Neuron (in vitro differentiated cells): ENCODE data around the gene WDR1.

Source experiments
- H2AFZ ChIP-seq: one replicate; pipeline ENCODE4 v1.6.1; 2013; ENCODE audit warnings: low read depth, mild to moderate bottlenecking, inconsistent platforms, low read length, moderate library complexity
- H3K27me3 ChIP-seq: one replicate; pipeline ENCODE4 v1.6.1; 2013; ENCODE audit warnings: low read length; ENCODE audit not compliant: insufficient read depth
- H3K36me3 ChIP-seq: one replicate; pipeline ENCODE4 v1.6.1; 2013; ENCODE audit warnings: low read length; ENCODE audit not compliant: insufficient read depth
- H3K4me1 ChIP-seq: one replicate; pipeline ENCODE4 v1.6.1; 2013; ENCODE audit warnings: low read length; ENCODE audit not compliant: insufficient read depth
- H3K4me3 ChIP-seq: 2 replicates; pipeline ENCODE4 v1.5.1; 2013; ENCODE audit warnings: mild to moderate bottlenecking, low read length, moderate library complexity
- H3K9me3 ChIP-seq: one replicate; pipeline ENCODE4 v1.6.1; 2013; ENCODE audit warnings: low read length

WDR1 gene

DNA sequence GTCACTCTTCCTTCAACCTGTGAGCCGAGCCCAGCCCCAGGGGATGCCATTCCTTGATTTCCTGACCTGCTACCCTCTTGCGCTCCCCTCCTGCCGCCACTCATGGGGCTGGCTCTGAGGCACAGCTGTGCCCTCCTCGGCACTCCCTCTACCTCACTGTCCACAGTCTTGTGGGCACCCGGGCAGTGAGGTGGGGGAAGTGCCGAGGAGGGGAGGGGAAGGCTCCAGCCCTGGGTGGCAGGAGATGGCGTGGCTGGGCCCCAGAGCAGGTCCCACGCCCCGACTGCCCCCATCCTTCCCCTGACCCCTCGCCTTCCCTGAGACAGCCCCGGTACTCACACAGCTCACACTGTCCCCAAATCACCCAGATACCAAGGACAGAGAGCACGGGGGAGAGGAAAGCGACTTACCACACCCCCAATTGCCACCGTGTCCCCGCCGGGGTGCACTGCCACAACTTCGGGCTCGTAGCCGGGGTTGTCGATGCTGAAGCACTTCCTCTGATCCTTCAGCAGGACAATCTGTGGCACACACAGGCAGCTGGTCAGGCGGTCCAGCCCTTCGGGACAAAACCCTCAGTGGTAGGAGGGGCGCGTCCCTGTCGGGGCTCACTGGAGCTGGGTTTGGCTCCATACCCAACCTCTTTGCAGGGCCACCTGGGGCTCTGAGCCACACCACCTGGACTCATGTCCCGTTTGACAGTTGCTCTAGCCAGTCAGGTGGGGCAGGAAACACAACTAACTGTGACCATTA, 37.9 kb downstream of the WDR1 start:
- H2AFZ ChIP-seq, result no peak overlapping the region
- no peaks in the 10 kb centered on the region for H3K27me3 ChIP-seq
- H3K9me3 ChIP-seq, result no peaks in the 10 kb centered on the region
- H3K36me3 ChIP-seq, result peaks cover 98% of the 10 kb centered on the region
- no peaks in the 10 kb centered on the region for H3K4me1 ChIP-seq
- no peak overlapping the region for H3K4me3 ChIP-seq

- Histone ChIP-seq H3K36me3 (peaks cover 92% of the 10 kb centered on the region), H2AFZ (no peak overlapping the region), H3K4me1 (no peaks in the 10 kb centered on the region), H3K4me3 (no peak overlapping the region), H3K9me3 (no peaks in the 10 kb centered on the region), H3K27me3 (no peaks in the 10 kb centered on the region)
Observed at GRCh38 chr4:10077483-10078335, 38.9 kb downstream of the WDR1 start.

- no peak overlapping the region for H2AFZ ChIP-seq
- peaks cover 88% of the 10 kb centered on the region for H3K36me3 ChIP-seq
- no peaks in the 10 kb centered on the region for H3K9me3 ChIP-seq
- H3K4me3 ChIP-seq, result no peak overlapping the region
- H3K27me3 ChIP-seq, result no peaks in the 10 kb centered on the region
- H3K4me1 ChIP-seq, result no peaks in the 10 kb centered on the region
Observed at GRCh38 chr4:10077076-10077475, 39.5 kb downstream of the WDR1 start.

DNA sequence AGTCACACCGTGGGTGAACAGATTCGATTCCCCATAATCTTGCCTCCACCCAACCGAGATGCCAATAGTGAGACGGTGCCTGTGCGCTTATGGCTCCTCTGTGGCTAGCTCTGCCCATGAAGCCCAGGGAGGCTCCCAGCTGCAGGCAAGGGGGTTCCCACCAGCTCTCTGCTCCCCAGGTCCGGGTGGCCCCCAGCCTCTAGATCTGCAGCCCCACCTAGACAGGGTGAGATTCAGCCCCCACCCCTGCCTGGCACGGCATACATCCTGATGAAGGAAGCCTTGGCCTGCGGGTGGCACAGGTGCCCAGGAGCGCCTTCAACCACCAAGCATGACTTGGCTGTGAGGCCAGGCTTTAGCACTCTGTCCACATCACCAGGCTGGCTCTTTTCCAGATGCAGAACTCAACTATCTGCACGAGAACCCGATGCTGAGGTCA, 40.6 kb downstream of the WDR1 start:
- Histone ChIP-seq H3K27me3 (no peaks in the 10 kb centered on the region), H3K36me3 (peaks cover 80% of the 10 kb centered on the region), H3K4me1 (no peaks in the 10 kb centered on the region), H3K9me3 (no peaks in the 10 kb centered on the region), H2AFZ (no peak overlapping the region), H3K4me3 (no peak overlapping the region)

- Histone ChIP-seq H3K4me3 (no peak overlapping the region), H3K4me1 (no peaks in the 10 kb centered on the region), H3K27me3 (no peaks in the 10 kb centered on the region), H3K9me3 (no peaks in the 10 kb centered on the region), H2AFZ (no peak overlapping the region), H3K36me3 (peaks cover 74% of the 10 kb centered on the region)
Observed at GRCh38 chr4:10075158-10075863, 41.3 kb downstream of the WDR1 start.

DNA sequence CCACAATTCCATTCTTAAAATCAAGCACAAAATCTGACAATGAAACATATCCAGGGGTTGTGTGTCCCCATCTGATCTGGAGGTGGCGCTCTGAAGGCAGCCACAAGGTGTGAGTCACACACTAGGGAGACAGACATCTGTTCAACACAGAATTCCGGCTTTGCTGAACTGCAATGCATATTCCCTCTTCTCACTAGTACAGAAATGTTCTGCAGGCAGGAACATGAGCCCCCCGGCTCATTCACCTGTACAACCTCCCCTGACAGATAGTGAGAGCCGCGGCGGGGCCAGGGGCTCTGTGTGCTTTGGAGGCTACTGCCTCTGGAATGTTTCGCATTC, 41.9 kb downstream of the WDR1 start:
- Histone ChIP-seq H3K4me1 (no peaks in the 10 kb centered on the region), H3K9me3 (no peaks in the 10 kb centered on the region), H3K36me3 (peaks cover 68% of the 10 kb centered on the region)

GRCh38 chr4:10074076-10074766, 42.4 kb downstream of the WDR1 start:
- no peaks in the 10 kb centered on the region for H3K9me3 ChIP-seq
- H3K27me3 ChIP-seq, result no peaks in the 10 kb centered on the region
- H3K36me3 ChIP-seq, result peaks cover 64% of the 10 kb centered on the region

More for the DNA sequence above, 41.9 kb downstream of the WDR1 start:
- Histone ChIP-seq H3K27me3 (no peaks in the 10 kb centered on the region), H3K4me3 (no peak overlapping the region), H2AFZ (no peak overlapping the region)

GRCh38 chr4:10072420-10073017, 44.1 kb downstream of the WDR1 start:
- Histone ChIP-seq H3K27me3 (no peaks in the 10 kb centered on the region), H3K4me3 (no peak overlapping the region), H2AFZ (no peak overlapping the region), H3K36me3 (peaks cover 49% of the 10 kb centered on the region), H3K9me3 (no peaks in the 10 kb centered on the region), H3K4me1 (no peaks in the 10 kb centered on the region)

More at GRCh38 chr4:10074076-10074766, 42.4 kb downstream of the WDR1 start:
- H3K4me3 ChIP-seq, result no peak overlapping the region
- H3K4me1 ChIP-seq, result no peaks in the 10 kb centered on the region
- no peak overlapping the region for H2AFZ ChIP-seq

- no peaks in the 10 kb centered on the region for H3K27me3 ChIP-seq
- peaks cover 18% of the 10 kb centered on the region for H3K36me3 ChIP-seq
- H3K4me1 ChIP-seq, result no peaks in the 10 kb centered on the region
- H3K9me3 ChIP-seq, result no peaks in the 10 kb centered on the region
- no peak overlapping the region for H3K4me3 ChIP-seq
- H2AFZ ChIP-seq, result no peak overlapping the region
Observed at GRCh38 chr4:10069075-10069642, 47.4 kb downstream of the WDR1 start.

DNA sequence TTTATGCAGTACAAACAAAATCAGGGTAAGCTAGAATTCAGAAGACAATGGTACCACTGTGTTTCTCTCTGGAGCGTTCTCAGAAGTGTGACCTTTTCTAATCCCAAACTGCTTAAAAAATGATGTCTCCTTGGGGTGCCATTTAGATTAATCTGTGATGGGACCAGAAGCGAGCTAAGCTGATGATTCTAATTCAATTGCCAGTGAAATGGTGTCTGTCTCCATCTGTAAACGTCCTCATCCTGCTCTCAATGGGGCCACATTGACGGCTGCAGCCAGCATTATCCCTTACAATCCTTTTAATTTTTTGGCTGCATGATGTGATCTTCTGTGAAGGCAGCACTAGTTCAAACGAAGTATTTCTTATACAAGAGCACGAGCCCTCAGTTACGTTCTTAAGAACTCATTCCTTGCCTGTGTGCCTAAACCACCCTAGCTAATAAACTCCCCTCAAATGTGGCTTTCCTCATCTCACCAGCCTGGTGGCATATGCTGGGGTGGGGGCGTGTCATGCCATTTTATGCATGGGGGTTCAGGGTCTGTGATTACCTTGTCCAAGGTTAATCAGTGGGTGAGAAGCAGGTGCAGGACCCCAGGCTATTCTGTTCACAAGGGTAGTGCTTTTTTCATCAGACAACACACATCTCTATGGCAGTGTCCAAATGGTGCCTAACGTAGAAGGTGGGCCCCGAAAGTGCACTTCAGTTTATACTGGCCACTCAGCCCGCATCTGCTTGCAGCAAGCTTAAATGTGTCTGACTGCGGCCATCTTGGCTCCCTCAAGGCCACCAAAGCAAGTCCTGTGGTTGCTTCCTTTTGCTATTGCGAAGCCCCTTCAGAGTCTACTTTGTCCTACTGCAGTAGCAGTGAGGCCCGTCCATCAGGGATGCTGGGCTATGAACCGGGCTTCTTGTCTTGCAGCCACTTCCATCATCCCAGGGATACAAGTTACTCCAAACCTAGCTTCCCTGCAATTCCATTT, 49.6 kb downstream of the WDR1 start:
- H3K4me3 ChIP-seq, result no peak overlapping the region
- no peaks in the 10 kb centered on the region for H3K27me3 ChIP-seq
- H3K4me1 ChIP-seq, result no peaks in the 10 kb centered on the region
- no peak overlapping the region for H2AFZ ChIP-seq
- peaks cover 5% of the 10 kb centered on the region for H3K36me3 ChIP-seq
- H3K9me3 ChIP-seq, result no peaks in the 10 kb centered on the region

GRCh38 chr4:10066206-10066605, 50.4 kb downstream of the WDR1 start:
- no peaks in the 10 kb centered on the region for H3K9me3 ChIP-seq
- H3K36me3 ChIP-seq, result peaks cover 5% of the 10 kb centered on the region
- no peaks in the 10 kb centered on the region for H3K27me3 ChIP-seq
- H3K4me1 ChIP-seq, result no peaks in the 10 kb centered on the region
- no peak overlapping the region for H2AFZ ChIP-seq
- no peak overlapping the region for H3K4me3 ChIP-seq
